Left lung (tissue), 14 donors: ENCODE data around the gene OR5M3. TPM values are rescaled to one million over a fixed set of nuclear protein-coding genes. Genes with fewer than 3 reads are reported as not detected.

Source experiments
- ATAC-seq: fragments of 200-7000 bp; cut with Tn5 transposase; one replicate; pipeline ENCODE4 v1.9.1; 2020; ENCODE audit warnings: moderate library complexity
- DNase-seq, 4 donors: peaks; one replicate each; pipeline ENCODE4 v3.0.0-alpha.2; 2013 to 2020
- H3K27ac ChIP-seq, 2 donors: fragments of 200-600 bp; sonication (generic) in 1 of 2; one replicate each; pipeline versions ENCODE4 v1.5.0 to v1.8.0; 2020 to 2021
- H3K27me3 ChIP-seq, 2 donors: fragments of 200-600 bp; sonication (generic) in 1 of 2; one replicate each; pipeline versions ENCODE4 v1.5.0 to v1.8.0; 2020 to 2021
- H3K36me3 ChIP-seq, 2 donors: fragments of 200-600 bp; sonication (generic) in 1 of 2; one replicate each; pipeline versions ENCODE4 v1.5.0 to v1.8.0; 2020 to 2021
- H3K4me1 ChIP-seq, 2 donors: fragments of 200-600 bp; one replicate each; pipeline ENCODE4 v1.8.0; 2021
- H3K4me3 ChIP-seq, 2 donors: fragments of 200-600 bp; sonication (generic) in 1 of 2; one replicate each; pipeline versions ENCODE4 v1.5.0 to v1.8.0; 2020 to 2021; ENCODE audit warnings: mild to moderate bottlenecking in 1 of 2
- H3K9me3 ChIP-seq, 2 donors: fragments of 200-600 bp; sonication (generic) in 1 of 2; one replicate each; pipeline versions ENCODE4 v1.5.0 to v1.8.0; 2020 to 2021
- intact Hi-C, 2 donors: fragments of 100-400 bp; cut with DNase I; formaldehyde crosslinking; loops; one replicate each; pipeline versions ENCODE4 v1.11.2 to v1.14.2; 2022
- long read RNA-seq, 12 donors: library from polyadenylated mRNA in 2 of 12; unstranded in 2 of 12; transcript quantifications; one replicate each; pipeline ENCODE4 v2.0.0 and lab custom pipeline, GENCODE V29; 2019 to 2026
- polyA plus RNA-seq, 6 donors: library from polyadenylated mRNA; unstranded; fragments of 120-200 nt; gene quantifications; one replicate each; pipeline ENCODE4 v1.2.1, GENCODE V29; 2013; ENCODE audit not compliant: insufficient read length in 6 of 6
- total RNA-seq, 2 donors: library from RNA; stranded (reverse); fragmentation: NEBNext Ultra II Directional; extraction: Animal tissue kit (Norgen Biotek cat#: 25700); gene quantifications; one replicate each; pipeline ENCODE4 v1.2.1, GENCODE V29; 2021
- TF ChIP-seq, protein P1 (sequence below), 2 donors: fragments of 200-600 bp; sonication (generic) in 1 of 2; IDR thresholded peaks; one replicate each; pipeline versions ENCODE4 v1.5.0 to v1.8.0; 2021; ENCODE audit warnings: antibody characterized with exemption in 2 of 2
- donor health status: DM: no; HTN: yes; CAD: no.
- donor health status: DM: no; HTN: no; CAD: no.

OR5M3 gene
- total RNA-seq, result not detected
- polyA plus RNA-seq, result not detected
- long read RNA-seq, donor 1, result 0 reads
- long read RNA-seq, donor 2, result 0 reads
- long read RNA-seq, donor 3, result 0 reads
- long read RNA-seq, donor 4, result 0 reads
- long read RNA-seq, donor 5, result 0 reads
- long read RNA-seq, donor 6, result 0 reads
- long read RNA-seq, donor 7, result 0 reads
- long read RNA-seq, donor 8, result 0 reads
- long read RNA-seq, donor 9, result 0 reads
- long read RNA-seq, donor 10, result 0 reads
- long read RNA-seq, donor 11, result 0 reads
- long read RNA-seq, donor 12, result 0 reads

GRCh38 chr11:56473252-56473651 is at the start of gene OR5M3:
TSS of gene OR5M3 (minus strand) at chr11:56473352. CDS start at chr11:56470497, 2,855 bp downstream.
- Histone ChIP-seq H3K36me3 (no peaks in the 10 kb centered on the region), H3K4me3 (no peak within 1 kb of the TSS), H3K9me3 (no peaks in the 10 kb centered on the region), H3K27ac (no peak within 1 kb of the TSS), H3K4me1 (no peaks in the 10 kb centered on the region), H3K27me3 (no peaks in the 10 kb centered on the region)
- intact Hi-C loops, result no loop called here
- TF ChIP-seq, protein P1, sequence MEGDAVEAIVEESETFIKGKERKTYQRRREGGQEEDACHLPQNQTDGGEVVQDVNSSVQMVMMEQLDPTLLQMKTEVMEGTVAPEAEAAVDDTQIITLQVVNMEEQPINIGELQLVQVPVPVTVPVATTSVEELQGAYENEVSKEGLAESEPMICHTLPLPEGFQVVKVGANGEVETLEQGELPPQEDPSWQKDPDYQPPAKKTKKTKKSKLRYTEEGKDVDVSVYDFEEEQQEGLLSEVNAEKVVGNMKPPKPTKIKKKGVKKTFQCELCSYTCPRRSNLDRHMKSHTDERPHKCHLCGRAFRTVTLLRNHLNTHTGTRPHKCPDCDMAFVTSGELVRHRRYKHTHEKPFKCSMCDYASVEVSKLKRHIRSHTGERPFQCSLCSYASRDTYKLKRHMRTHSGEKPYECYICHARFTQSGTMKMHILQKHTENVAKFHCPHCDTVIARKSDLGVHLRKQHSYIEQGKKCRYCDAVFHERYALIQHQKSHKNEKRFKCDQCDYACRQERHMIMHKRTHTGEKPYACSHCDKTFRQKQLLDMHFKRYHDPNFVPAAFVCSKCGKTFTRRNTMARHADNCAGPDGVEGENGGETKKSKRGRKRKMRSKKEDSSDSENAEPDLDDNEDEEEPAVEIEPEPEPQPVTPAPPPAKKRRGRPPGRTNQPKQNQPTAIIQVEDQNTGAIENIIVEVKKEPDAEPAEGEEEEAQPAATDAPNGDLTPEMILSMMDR (IDR thresholded peaks at IDR 0.05), result no peak
- no peak for DNase-seq
- no peak for ATAC-seq

DNA sequence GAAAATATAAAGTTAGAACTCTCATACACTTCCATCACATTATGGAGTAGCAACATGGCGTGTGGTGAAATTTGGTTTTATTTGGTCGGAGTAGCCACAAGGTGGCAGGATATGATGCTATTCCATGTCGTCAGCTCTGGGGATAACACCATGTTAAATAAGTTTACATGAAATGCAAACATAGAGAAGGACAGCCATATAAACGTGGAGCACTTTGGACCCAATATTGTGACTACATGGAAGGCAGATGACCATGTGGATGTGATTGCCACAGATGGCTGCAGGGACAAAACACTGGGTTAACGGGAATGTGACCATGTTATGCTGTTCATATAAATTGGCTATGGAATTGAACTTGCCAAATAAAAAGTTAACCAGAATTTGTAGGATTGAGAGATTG is 48.9 kb upstream of the OR5M3 start:
- H3K4me1 ChIP-seq, result no peaks in the 10 kb centered on the region
- no peak overlapping the region for H3K27ac ChIP-seq
- TF ChIP-seq, protein P1 (IDR thresholded peaks at IDR 0.05), result no peak
- no peak for DNase-seq
- H3K27me3 ChIP-seq, result no peaks in the 10 kb centered on the region
- no peaks in the 10 kb centered on the region for H3K9me3 ChIP-seq
- no peak for ATAC-seq
- H3K36me3 ChIP-seq, result no peaks in the 10 kb centered on the region
- no peak overlapping the region for H3K4me3 ChIP-seq
- intact Hi-C loops, result no loop called here

DNA sequence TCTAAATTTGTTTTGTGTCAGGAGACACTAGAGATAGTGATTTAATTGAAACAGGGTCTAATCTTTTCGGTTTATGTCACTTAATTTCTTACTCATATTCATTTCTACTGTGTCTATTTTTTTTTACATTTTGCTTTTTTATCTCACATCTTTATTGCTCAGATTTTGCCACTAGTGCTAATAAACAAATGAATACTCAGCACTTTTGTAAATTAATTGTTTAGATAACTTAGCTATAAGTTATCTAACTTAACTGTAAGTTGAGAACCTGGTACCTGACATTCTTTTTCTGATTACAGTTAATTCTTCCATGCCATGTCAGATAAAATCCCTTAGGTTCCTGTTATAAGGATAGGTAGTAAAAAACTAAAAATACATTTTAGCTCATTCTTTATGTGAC is 40.1 kb upstream of the OR5M3 start:
- H3K4me3 ChIP-seq, result no peak overlapping the region
- ATAC-seq, result no peak
- intact Hi-C loops, result no loop called here
- no peak overlapping the region for H3K27ac ChIP-seq
- TF ChIP-seq, protein P1 (IDR thresholded peaks at IDR 0.05), result no peak
- DNase-seq, result no peak
- no peaks in the 10 kb centered on the region for H3K4me1 ChIP-seq
- H3K27me3 ChIP-seq, result no peaks in the 10 kb centered on the region
- H3K36me3 ChIP-seq, result no peaks in the 10 kb centered on the region
- no peaks in the 10 kb centered on the region for H3K9me3 ChIP-seq

GRCh38 chr11:56509439-56509838 is 36.3 kb upstream of the OR5M3 start:
- Histone ChIP-seq H3K27ac (no peak overlapping the region), H3K36me3 (no peaks in the 10 kb centered on the region), H3K4me3 (no peak overlapping the region), H3K4me1 (no peaks in the 10 kb centered on the region), H3K27me3 (no peaks in the 10 kb centered on the region), H3K9me3 (no peaks in the 10 kb centered on the region)
- intact Hi-C loops, result no loop called here
- TF ChIP-seq, protein P1 (IDR thresholded peaks at IDR 0.05), result no peak
- ATAC-seq (no peak), DNase-seq (peak in 1 of 4 donors; percentile 39)

GRCh38 chr11:56497010-56497409 is 23.9 kb upstream of the OR5M3 start:
- Histone ChIP-seq H3K9me3 (peaks cover 0 to 9% of the 10 kb centered on the region in 2 donors), H3K4me1 (no peaks in the 10 kb centered on the region), H3K27me3 (no peaks in the 10 kb centered on the region), H3K27ac (no peak overlapping the region), H3K36me3 (no peaks in the 10 kb centered on the region), H3K4me3 (no peak overlapping the region)
- TF ChIP-seq, protein P1 (IDR thresholded peaks at IDR 0.05), result no peak
- intact Hi-C loops, result no loop called here
- peak in 1 of 4 donors; percentile 58 for DNase-seq
- ATAC-seq, result no peak
